ENCODE data around the gene FAU.
"Not testable (repeated sequence)": the region's sequence is repeated elsewhere in the genome, so short reads cannot be mapped to it uniquely, and the experiment has no call there.

The FAU gene

GRCh38 chr11:65156256-65156655, 34.3 kb upstream of the FAU start:
- no peak overlapping the region for H3K27ac ChIP-seq (ENCODE audit: low read length)
- H3K4me1 ChIP-seq (ENCODE audit: control insufficient read depth, low read depth, low read length) = no peaks in the 10 kb centered on the region
- no peak overlapping the region for H3K4me3 ChIP-seq (ENCODE audit: low read length)
- H3K9me3 ChIP-seq (ENCODE audit: control insufficient read depth, low read depth, low read length) = no peaks in the 10 kb centered on the region
- H3K27me3 ChIP-seq (ENCODE audit: control insufficient read depth, insufficient read depth, low read length) = peaks cover 4% of the 10 kb centered on the region
- H3K36me3 ChIP-seq (ENCODE audit: control insufficient read depth, low read depth, low read length) = no peaks in the 10 kb centered on the region
- no peak overlapping the region for H3K9ac ChIP-seq (ENCODE audit: low read length)

- Histone ChIP-seq H3K36me3 (ENCODE audit: control insufficient read depth, low read depth, low read length) (no peaks in the 10 kb centered on the region), H3K27ac (ENCODE audit: low read length) (no peak overlapping the region), H3K9ac (ENCODE audit: low read length) (no peak overlapping the region), H3K9me3 (ENCODE audit: control insufficient read depth, low read depth, low read length) (no peaks in the 10 kb centered on the region), H3K4me3 (ENCODE audit: low read length) (no peak overlapping the region), H3K4me1 (ENCODE audit: control insufficient read depth, low read depth, low read length) (no peaks in the 10 kb centered on the region), H3K27me3 (ENCODE audit: control insufficient read depth, insufficient read depth, low read length) (peaks cover 4% of the 10 kb centered on the region)
These were observed 30.2 kb upstream of the FAU start for GRCh38 chr11:65152122-65152521.

GRCh38 chr11:65151331-65151899, 29.5 kb upstream of the FAU start:
- Histone ChIP-seq H3K4me3 (ENCODE audit: low read length) (no peak overlapping the region), H3K27ac (ENCODE audit: low read length) (no peak overlapping the region), H3K27me3 (ENCODE audit: control insufficient read depth, insufficient read depth, low read length) (peaks cover 4% of the 10 kb centered on the region), H3K4me1 (ENCODE audit: control insufficient read depth, low read depth, low read length) (no peaks in the 10 kb centered on the region), H3K9me3 (ENCODE audit: control insufficient read depth, low read depth, low read length) (no peaks in the 10 kb centered on the region), H3K36me3 (ENCODE audit: control insufficient read depth, low read depth, low read length) (no peaks in the 10 kb centered on the region), H3K9ac (ENCODE audit: low read length) (no peak overlapping the region)

DNA sequence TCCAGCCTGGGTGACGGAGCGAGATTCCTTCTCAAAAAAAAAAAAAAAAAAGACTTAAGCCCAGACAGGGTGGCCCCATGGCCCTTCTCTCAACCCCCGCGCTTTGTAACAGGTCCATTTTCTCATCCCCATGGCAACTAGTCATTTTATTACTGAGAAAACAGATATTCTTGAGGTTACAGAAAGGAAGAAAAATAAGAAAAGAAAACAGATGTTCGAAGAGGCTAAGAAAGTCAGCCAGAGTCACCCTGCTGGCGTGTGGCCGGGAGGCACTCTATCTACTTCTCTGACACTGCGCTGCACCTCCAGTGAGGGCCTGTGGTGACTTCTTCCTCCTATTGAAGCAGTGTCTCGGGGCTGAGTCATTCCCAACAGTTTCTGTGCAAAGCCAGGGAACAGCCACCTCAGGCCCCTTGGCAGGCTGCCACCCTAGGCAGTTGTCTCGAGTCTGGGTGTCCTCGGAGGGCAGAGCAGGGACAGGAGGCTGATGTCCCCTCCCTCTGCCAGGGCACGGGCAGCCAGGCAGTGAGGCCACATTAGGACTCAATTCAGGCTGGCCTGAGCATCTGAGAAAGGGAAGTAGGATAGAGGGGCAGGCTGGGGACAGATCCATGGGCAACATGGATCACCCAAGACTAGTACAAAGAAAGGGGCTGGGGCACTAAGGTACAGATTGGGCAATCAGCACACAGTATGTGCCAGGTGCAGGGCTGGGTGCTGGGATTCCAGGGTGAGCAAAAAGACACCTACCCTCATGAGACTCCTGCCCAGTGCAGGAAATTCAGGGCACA, 28.8 kb upstream of the FAU start:
- no peak overlapping the region for H3K4me3 ChIP-seq (ENCODE audit: low read length)
- no peaks in the 10 kb centered on the region for H3K36me3 ChIP-seq (ENCODE audit: control insufficient read depth, low read depth, low read length)
- H3K9ac ChIP-seq (ENCODE audit: low read length) = no peak overlapping the region
- H3K9me3 ChIP-seq (ENCODE audit: control insufficient read depth, low read depth, low read length) = no peaks in the 10 kb centered on the region
- H3K27me3 ChIP-seq (ENCODE audit: control insufficient read depth, insufficient read depth, low read length) = peaks cover 4% of the 10 kb centered on the region
- no peak overlapping the region for H3K27ac ChIP-seq (ENCODE audit: low read length)
- H3K4me1 ChIP-seq (ENCODE audit: control insufficient read depth, low read depth, low read length) = no peaks in the 10 kb centered on the region

DNA sequence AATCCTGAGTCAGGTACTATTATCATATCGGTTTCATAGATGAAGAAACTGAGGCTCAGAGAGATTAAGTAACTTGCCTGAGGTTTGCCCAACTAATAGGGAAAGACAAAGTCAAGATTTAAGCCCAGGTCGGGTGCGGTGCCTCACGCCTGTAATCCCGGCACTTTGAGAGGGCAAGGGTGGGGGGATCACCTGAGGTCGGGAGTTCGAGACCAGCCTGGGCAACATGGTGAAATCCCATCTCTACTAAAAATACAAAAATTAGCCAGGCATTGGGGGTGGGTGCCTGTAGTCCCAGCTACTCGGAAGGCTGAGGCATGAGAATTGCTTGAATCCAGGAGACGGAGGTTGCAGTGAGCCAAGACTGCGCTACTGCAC, 28.2 kb upstream of the FAU start:
- H3K4me3 ChIP-seq (ENCODE audit: low read length); H3K27ac ChIP-seq (ENCODE audit: low read length); H3K4me1 ChIP-seq (ENCODE audit: control insufficient read depth, low read depth, low read length); H3K9me3 ChIP-seq (ENCODE audit: control insufficient read depth, low read depth, low read length); H3K36me3 ChIP-seq (ENCODE audit: control insufficient read depth, low read depth, low read length); H3K27me3 ChIP-seq (ENCODE audit: control insufficient read depth, insufficient read depth, low read length); H3K9ac ChIP-seq (ENCODE audit: low read length): not testable (repeated sequence)

- no peaks in the 10 kb centered on the region for H3K4me1 ChIP-seq (ENCODE audit: control insufficient read depth, low read depth, low read length)
These were observed 26.7 kb upstream of the FAU start for GRCh38 chr11:65148657-65149056.

DNA sequence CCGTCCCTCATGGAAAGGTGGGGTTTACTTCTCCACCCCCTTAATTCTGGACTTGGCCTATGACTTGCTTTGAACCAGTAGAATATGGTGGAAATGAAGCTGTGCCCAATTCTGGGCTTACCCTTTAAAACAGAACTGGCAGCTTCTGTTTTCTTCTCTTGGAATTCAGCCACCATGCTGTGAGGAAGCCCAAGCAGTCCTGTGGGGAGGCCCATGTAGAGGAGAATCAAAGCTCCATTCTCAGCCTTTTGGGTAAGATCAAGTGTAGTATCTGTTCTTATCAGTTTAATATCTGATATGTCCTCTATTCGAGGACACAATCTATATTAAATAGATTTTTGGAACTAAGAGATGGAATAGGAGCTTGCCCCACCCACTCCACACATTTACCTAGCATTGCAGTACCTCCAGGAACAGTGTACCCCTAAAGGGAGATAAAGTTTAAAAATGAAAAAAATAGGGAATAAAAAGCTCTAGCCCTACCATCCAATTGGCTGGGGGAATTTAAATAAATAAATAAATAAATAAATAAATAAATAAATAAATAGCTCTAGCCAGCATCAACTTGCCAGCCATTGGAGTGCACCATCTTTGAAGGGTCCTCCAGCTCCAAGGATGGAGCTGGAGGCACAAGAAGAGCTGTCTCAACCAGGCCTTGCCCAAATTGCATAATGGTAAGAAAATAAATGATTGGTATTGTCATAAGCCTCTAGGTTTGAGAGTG, 25.6 kb upstream of the FAU start:
- no peak overlapping the region for H3K9ac ChIP-seq (ENCODE audit: low read length)
- H3K4me3 ChIP-seq (ENCODE audit: low read length) = no peak overlapping the region
- peaks cover 4% of the 10 kb centered on the region for H3K27me3 ChIP-seq (ENCODE audit: control insufficient read depth, insufficient read depth, low read length)
- no peaks in the 10 kb centered on the region for H3K9me3 ChIP-seq (ENCODE audit: control insufficient read depth, low read depth, low read length)
- no peaks in the 10 kb centered on the region for H3K36me3 ChIP-seq (ENCODE audit: control insufficient read depth, low read depth, low read length)
- H3K27ac ChIP-seq (ENCODE audit: low read length) = no peak overlapping the region
- no peaks in the 10 kb centered on the region for H3K4me1 ChIP-seq (ENCODE audit: control insufficient read depth, low read depth, low read length)

More at GRCh38 chr11:65148657-65149056, 26.7 kb upstream of the FAU start:
- Histone ChIP-seq H3K9ac (ENCODE audit: low read length) (no peak overlapping the region), H3K9me3 (ENCODE audit: control insufficient read depth, low read depth, low read length) (no peaks in the 10 kb centered on the region), H3K36me3 (ENCODE audit: control insufficient read depth, low read depth, low read length) (no peaks in the 10 kb centered on the region), H3K4me3 (ENCODE audit: low read length) (no peak overlapping the region), H3K27ac (ENCODE audit: low read length) (no peak overlapping the region), H3K27me3 (ENCODE audit: control insufficient read depth, insufficient read depth, low read length) (peaks cover 4% of the 10 kb centered on the region)

DNA sequence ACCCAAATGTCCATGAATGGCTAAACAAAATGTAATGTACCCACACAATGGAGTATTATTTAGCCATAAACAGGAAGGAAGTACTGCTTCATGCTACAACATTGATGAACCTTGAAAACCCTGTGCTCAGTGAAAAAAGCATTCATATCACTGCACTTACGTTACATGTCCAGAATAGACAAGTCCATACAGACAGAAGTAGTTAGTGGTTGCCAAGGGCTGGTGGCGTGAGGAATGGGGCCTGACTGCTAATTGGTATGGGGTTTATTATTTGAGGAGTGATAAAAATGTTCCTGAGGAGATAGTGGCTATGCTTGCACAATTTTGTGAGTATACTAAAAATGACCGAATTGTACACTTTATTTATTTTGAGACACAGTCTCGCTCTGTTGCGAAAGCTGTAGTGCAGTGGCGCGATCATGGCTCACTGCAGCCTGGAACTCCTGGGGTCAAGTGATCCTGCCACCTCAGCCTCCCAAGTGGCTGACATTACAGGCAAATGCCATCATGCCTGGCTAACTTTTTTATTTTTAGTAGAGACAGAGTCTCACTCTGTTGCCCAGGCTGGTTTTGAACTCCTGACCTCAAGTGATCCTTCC, 20.1 kb upstream of the FAU start:
- no peak overlapping the region for H3K4me3 ChIP-seq (ENCODE audit: low read length)
- H3K36me3 ChIP-seq (ENCODE audit: control insufficient read depth, low read depth, low read length) = no peaks in the 10 kb centered on the region
- no peaks in the 10 kb centered on the region for H3K4me1 ChIP-seq (ENCODE audit: control insufficient read depth, low read depth, low read length)
- H3K27me3 ChIP-seq (ENCODE audit: control insufficient read depth, insufficient read depth, low read length) = no peaks in the 10 kb centered on the region
- H3K9me3 ChIP-seq (ENCODE audit: control insufficient read depth, low read depth, low read length) = no peaks in the 10 kb centered on the region
- H3K9ac ChIP-seq (ENCODE audit: low read length) = no peak overlapping the region
- no peak overlapping the region for H3K27ac ChIP-seq (ENCODE audit: low read length)

DNA sequence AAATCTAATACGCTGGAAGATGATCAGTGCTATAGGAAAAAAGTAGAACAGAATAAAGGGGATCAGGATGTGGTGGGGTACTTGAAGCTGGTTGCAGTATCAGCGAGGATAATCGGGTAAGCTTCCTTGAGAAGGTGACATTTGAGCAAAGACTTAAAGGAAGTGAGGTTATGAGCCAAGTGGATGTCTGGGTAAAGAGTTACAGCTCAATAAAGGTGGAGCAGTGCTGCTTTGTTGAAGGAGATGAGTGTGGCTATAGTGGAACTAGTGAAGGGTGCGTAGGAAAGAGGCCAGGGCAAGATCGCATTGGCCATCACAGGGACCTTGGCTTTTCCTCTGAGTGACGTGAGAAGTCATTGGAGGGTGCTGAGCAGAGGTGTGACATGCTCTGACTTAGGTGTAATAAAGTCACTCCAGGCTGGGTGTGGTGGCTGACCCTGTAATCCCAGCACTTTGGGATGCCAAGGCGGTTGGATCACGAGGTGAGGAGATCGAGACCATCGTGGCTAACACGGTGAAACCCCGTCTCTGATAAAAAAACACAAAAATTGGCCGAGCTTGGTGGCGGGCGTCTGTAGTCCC, 14.7 kb upstream of the FAU start:
- Histone ChIP-seq H3K4me1 (ENCODE audit: control insufficient read depth, low read depth, low read length) (peaks cover 4% of the 10 kb centered on the region), H3K9me3 (ENCODE audit: control insufficient read depth, low read depth, low read length) (no peaks in the 10 kb centered on the region), H3K27ac (ENCODE audit: low read length) (no peak overlapping the region), H3K27me3 (ENCODE audit: control insufficient read depth, insufficient read depth, low read length) (no peaks in the 10 kb centered on the region), H3K4me3 (ENCODE audit: low read length) (no peak overlapping the region), H3K9ac (ENCODE audit: low read length) (no peak overlapping the region), H3K36me3 (ENCODE audit: control insufficient read depth, low read depth, low read length) (peaks cover 4% of the 10 kb centered on the region)

- H3K27me3 ChIP-seq (ENCODE audit: control insufficient read depth, insufficient read depth, low read length) = no peaks in the 10 kb centered on the region
- H3K36me3 ChIP-seq (ENCODE audit: control insufficient read depth, low read depth, low read length) = peaks cover 13% of the 10 kb centered on the region
- peak overlapping the region; percentile 88 for H3K27ac ChIP-seq (ENCODE audit: low read length)
- H3K4me1 ChIP-seq (ENCODE audit: control insufficient read depth, low read depth, low read length) = peaks cover 4% of the 10 kb centered on the region
- H3K4me3 ChIP-seq (ENCODE audit: low read length) = peak overlapping the region; percentile 91
- no peaks in the 10 kb centered on the region for H3K9me3 ChIP-seq (ENCODE audit: control insufficient read depth, low read depth, low read length)
- peak overlapping the region; percentile 90 for H3K9ac ChIP-seq (ENCODE audit: low read length)
These were observed 13.8 kb upstream of the FAU start for GRCh38 chr11:65135633-65136145.

DNA sequence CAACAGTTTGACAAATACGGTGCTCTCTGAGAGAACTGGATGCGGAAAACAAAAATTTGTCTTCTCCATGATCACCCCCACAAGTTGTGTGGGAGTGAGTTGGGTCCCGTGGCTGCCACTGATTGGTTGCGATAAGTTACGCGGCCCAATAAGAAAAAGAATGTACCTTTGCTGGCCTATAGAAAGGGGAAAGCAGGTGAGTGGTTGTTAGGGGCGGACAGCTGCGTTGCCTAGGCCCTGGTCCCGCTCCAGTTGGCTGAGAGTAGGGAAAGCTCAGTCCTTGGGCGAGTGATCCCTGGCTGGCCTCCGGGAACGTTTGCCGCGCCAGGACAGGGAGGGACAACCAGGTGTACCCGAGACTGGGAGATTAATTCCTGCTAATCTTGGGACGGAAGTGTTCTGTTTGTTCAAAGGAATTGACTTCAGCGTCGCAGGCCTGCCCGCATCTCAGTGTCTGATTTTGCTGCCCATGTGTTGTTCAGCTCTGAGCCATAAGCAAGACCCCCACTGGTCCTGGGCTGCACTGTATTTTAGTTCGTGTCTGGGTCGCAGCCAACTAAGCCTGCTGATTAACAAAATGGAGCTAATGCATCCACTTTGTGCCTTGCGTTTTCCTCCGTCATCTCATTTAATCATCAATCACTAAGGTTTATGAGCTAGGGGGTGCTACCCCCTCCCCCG, 13.2 kb upstream of the FAU start:
- H3K27ac ChIP-seq (ENCODE audit: low read length) = peak overlapping the region; percentile 96
- no peaks in the 10 kb centered on the region for H3K27me3 ChIP-seq (ENCODE audit: control insufficient read depth, insufficient read depth, low read length)
- H3K9ac ChIP-seq (ENCODE audit: low read length) = peak overlapping the region; percentile 90
- peaks cover 13% of the 10 kb centered on the region for H3K36me3 ChIP-seq (ENCODE audit: control insufficient read depth, low read depth, low read length)
- H3K4me1 ChIP-seq (ENCODE audit: control insufficient read depth, low read depth, low read length) = peaks cover 4% of the 10 kb centered on the region
- no peaks in the 10 kb centered on the region for H3K9me3 ChIP-seq (ENCODE audit: control insufficient read depth, low read depth, low read length)
- peak overlapping the region; percentile 91 for H3K4me3 ChIP-seq (ENCODE audit: low read length)

Data from iPS-18a (cell line).